ENCODE measurements around the gene MEIS2. TPM values are rescaled to one million over a fixed set of nuclear protein-coding genes. Genes with fewer than 3 reads are reported as not detected.
A peak's percentile ranks its signal among the peaks of the same experiment; 100 is the strongest.

The MEIS2 gene
- total RNA-seq, 6 experiments from 2014 or later: 31.8 to 48.0 (median 42.8) TPM

DNA sequence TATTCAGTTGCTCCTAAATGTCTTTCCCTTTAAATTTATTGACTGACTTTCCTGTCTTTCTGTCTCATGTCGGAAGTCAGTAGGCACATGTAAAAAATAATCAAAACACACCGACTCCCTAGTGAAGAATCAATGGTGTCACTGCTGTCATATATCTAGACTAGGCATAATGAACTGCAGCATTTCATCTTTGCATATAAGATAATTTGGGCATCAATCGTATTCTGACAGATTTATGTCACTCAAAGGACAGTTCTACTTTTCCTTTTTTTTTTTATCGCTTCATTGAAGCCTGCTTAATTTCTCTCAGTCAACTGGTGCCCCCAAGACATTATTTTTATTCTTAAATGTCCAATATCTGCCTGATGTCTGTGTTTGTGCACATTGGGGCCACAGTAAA, 206.3 kb downstream of the MEIS2 start:
- peaks cover 25% of the 10 kb centered on the region for H3K36me3 Mint-ChIP-seq (ENCODE audit: low read depth)
- H3K4me3 Mint-ChIP-seq: no peak overlapping the region
- H3K27me3 Mint-ChIP-seq (ENCODE audit: insufficient read depth): peaks cover 3% of the 10 kb centered on the region
- no peak overlapping the region for H3K27ac Mint-ChIP-seq
- H3K9me3 Mint-ChIP-seq: no peaks in the 10 kb centered on the region
- no peak for DNase-seq
- TF ChIP-seq CTCF (IDR thresholded peaks at IDR 0.05): no peak
- H3K4me1 Mint-ChIP-seq (ENCODE audit: low read depth): no peaks in the 10 kb centered on the region

DNA sequence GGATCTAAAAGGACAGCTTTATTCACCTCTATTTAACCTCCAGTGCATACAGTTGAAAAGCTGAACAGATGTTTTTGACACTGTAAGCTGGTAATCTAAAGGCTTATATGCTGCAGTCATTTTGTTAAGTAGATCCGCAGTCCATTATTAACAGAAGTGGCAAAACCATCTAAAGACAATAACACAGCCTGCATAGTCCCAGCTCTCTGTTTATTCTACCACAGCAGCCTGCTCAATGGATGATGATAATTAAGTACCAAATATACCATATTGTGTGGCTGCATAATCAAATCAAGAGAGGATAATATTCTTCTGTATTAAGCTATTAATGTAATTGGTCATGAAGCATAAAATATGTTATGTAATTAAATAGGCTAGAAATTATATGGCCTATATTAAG, 207.1 kb downstream of the MEIS2 start:
- TF ChIP-seq CTCF (IDR thresholded peaks at IDR 0.05): no peak
- Mint-ChIP-seq H3K27me3 (ENCODE audit: insufficient read depth) (peaks cover 3% of the 10 kb centered on the region), H3K36me3 (ENCODE audit: low read depth) (peaks cover 25% of the 10 kb centered on the region)

GRCh38 chr15:36888011-36888992, 212.0 kb downstream of the MEIS2 start:
- Mint-ChIP-seq H3K4me3 (peak overlapping the region; percentile 75), H3K36me3 (ENCODE audit: low read depth) (peaks cover 22% of the 10 kb centered on the region; the same call in 1 of the 2 replicates), H3K9me3 (no peaks in the 10 kb centered on the region), H3K27me3 (ENCODE audit: insufficient read depth) (peaks cover 13% of the 10 kb centered on the region), H3K4me1 (ENCODE audit: low read depth) (peaks cover 44% of the 10 kb centered on the region), H3K27ac (no peak overlapping the region)
- no peak for DNase-seq
- no peak for TF ChIP-seq CTCF (IDR thresholded peaks at IDR 0.05)

More for the DNA sequence above, 207.1 kb downstream of the MEIS2 start:
- H3K27ac Mint-ChIP-seq: no peak overlapping the region
- H3K4me3 Mint-ChIP-seq: no peak overlapping the region
- no peaks in the 10 kb centered on the region for H3K9me3 Mint-ChIP-seq
- H3K4me1 Mint-ChIP-seq (ENCODE audit: low read depth): no peaks in the 10 kb centered on the region
- DNase-seq: no peak

DNA sequence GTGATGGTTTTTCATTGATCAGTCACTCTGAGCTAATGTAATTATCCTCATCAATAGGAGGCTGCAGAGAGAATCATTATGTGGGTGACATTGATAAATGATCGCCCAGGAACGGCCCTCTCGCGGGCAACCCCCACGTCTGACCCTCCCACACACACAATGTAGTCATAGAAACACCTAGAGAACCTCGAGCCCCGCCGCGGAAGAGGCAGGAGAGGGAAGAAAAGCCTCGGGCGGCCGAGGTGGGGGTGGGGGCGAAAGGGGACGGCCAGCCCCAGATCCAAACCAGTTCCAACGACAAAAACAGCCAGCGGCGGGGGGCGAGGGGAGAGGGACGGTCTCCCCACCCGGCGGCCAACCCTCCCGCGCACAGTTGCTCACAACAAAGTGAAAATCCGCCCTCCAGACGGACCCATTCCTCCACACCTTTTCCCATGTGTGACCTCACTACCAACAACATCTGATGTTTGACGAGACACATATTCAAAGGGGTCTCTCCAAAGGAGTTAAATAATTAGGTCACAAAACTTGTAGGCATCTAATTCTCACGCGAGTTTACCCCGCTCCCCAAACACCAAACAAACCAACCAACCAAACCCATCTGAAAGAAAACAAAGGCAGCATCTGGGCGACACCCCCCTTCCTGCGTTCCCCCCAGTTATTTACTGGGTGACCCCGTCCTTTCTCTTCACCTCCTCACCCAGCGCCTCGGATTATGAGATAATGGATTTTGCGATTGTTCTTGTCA, 213.0 kb downstream of the MEIS2 start:
- peaks cover 22% of the 10 kb centered on the region; the same call in 1 of the 2 replicates for H3K36me3 Mint-ChIP-seq (ENCODE audit: low read depth)
- H3K4me1 Mint-ChIP-seq (ENCODE audit: low read depth): peaks cover 53% of the 10 kb centered on the region
- H3K9me3 Mint-ChIP-seq: no peaks in the 10 kb centered on the region
- TF ChIP-seq CTCF (IDR thresholded peaks at IDR 0.05): no peak
- DNase-seq: no peak
- H3K27me3 Mint-ChIP-seq (ENCODE audit: insufficient read depth): peaks cover 18% of the 10 kb centered on the region
- peak overlapping the region; percentile 75 for H3K4me3 Mint-ChIP-seq
- no peak overlapping the region for H3K27ac Mint-ChIP-seq

- no peak for DNase-seq
- peaks cover 60% of the 10 kb centered on the region for H3K4me1 Mint-ChIP-seq (ENCODE audit: low read depth)
- H3K27ac Mint-ChIP-seq: no peak overlapping the region
- TF ChIP-seq CTCF (IDR thresholded peaks at IDR 0.05): no peak
- peak overlapping the region; percentile 75; the same call in 1 of the 2 replicates for H3K4me3 Mint-ChIP-seq
- peaks cover 19% of the 10 kb centered on the region for H3K27me3 Mint-ChIP-seq (ENCODE audit: insufficient read depth)
- H3K9me3 Mint-ChIP-seq: no peaks in the 10 kb centered on the region
- peaks cover 18% of the 10 kb centered on the region; the same call in 1 of the 2 replicates for H3K36me3 Mint-ChIP-seq (ENCODE audit: low read depth)
Measured at GRCh38 chr15:36886701-36887100, 213.6 kb downstream of the MEIS2 start.

Data from HFFc6 (cell line).